Skin of body (tissue), 2 donors: ENCODE data around the gene TLR8. TPM values are rescaled to one million over a fixed set of nuclear protein-coding genes. Genes with fewer than 3 reads are reported as not detected.
A peak's percentile ranks its signal among the peaks of the same experiment; 100 is the strongest.
"Not testable (repeated sequence)": the region's sequence is repeated elsewhere in the genome, so short reads cannot be mapped to it uniquely, and the experiment has no call there.

Source experiments
- DNase-seq: peaks from one replicate; lab custom pipeline; 2025; lab: John Stamatoyannopoulos, UW
- total RNA-seq: library from RNA; depleted of rRNA; stranded (reverse); fragments of >200 nt; gene quantifications from one replicate; pipeline ENCODE4 v1.2.3, GENCODE V29; 2014

TLR8 gene
- total RNA-seq, 1 donor from 2014 or later: 2.1 TPM

GRCh38 chrX:12896935-12897334 lies 9.5 kb upstream of the TLR8 start:
- DNase-seq: no peak

GRCh38 chrX:12898073-12898472 lies 8.3 kb upstream of the TLR8 start:
- no peak for DNase-seq

- DNase-seq: no peak
These were observed 6.9 kb upstream of the TLR8 start for GRCh38 chrX:12899506-12899905.

GRCh38 chrX:12901486-12901885 lies 4.9 kb upstream of the TLR8 start:
- peak; percentile 2 for DNase-seq

GRCh38 chrX:12903646-12904045 lies 2.8 kb upstream of the TLR8 start:
- DNase-seq: peak; percentile 31

GRCh38 chrX:12910423-12911121 lies 4.2 kb downstream of the TLR8 start:
- no peak for DNase-seq

- DNase-seq: no peak
These were observed 4.7 kb downstream of the TLR8 start for GRCh38 chrX:12911122-12911470.

- DNase-seq: no peak
These were observed 6.5 kb downstream of the TLR8 start for GRCh38 chrX:12912791-12913482.

- DNase-seq: no peak
These were observed 11.3 kb downstream of the TLR8 start for GRCh38 chrX:12917753-12918152.

GRCh38 chrX:12919051-12919450 lies 12.6 kb downstream of the TLR8 start:
- DNase-seq: no peak

- no peak for DNase-seq
These were observed 13.2 kb downstream of the TLR8 start for GRCh38 chrX:12919620-12920019.

- DNase-seq: no peak
These were observed 14.6 kb downstream of the TLR8 start for GRCh38 chrX:12920990-12921389.

- DNase-seq: no peak
These were observed 15.6 kb downstream of the TLR8 start for GRCh38 chrX:12921886-12922598.

- DNase-seq: no peak
These were observed 16.1 kb downstream of the TLR8 start for GRCh38 chrX:12922599-12922919.

GRCh38 chrX:12929701-12930100 lies 23.3 kb downstream of the TLR8 start:
- no peak for DNase-seq

- DNase-seq: no peak
These were observed 23.7 kb downstream of the TLR8 start for GRCh38 chrX:12930150-12930549.

GRCh38 chrX:12932244-12932643 lies 25.8 kb downstream of the TLR8 start:
- no peak for DNase-seq

- DNase-seq: no peak
These were observed 28.4 kb downstream of the TLR8 start for GRCh38 chrX:12934850-12935249.

GRCh38 chrX:12936947-12937346 lies 30.5 kb downstream of the TLR8 start:
- no peak for DNase-seq

- DNase-seq: not testable (repeated sequence)
These were observed 34.1 kb downstream of the TLR8 start for GRCh38 chrX:12940471-12940870.

- DNase-seq: not testable (repeated sequence)
These were observed 37.2 kb downstream of the TLR8 start for GRCh38 chrX:12943592-12943991.

- DNase-seq: not testable (repeated sequence)
These were observed 38.0 kb downstream of the TLR8 start for GRCh38 chrX:12944452-12944851.

- DNase-seq: no peak
These were observed 39.1 kb downstream of the TLR8 start for GRCh38 chrX:12945494-12945893.
